SK-N-SH (cell line): Measurements from ENCODE around the gene ONECUT1.

Source experiments
- CTCF ChIP-seq: fragments of 200-600 bp; sonication (generic); IDR thresholded peaks from 2 replicates; pipeline ENCODE4 v1.6.1; 2017; ENCODE audit warnings: antibody characterized with exemption, mild to moderate bottlenecking, moderate library complexity
- NRF1 ChIP-seq: IDR thresholded peaks from 2 replicates; pipeline ENCODE4 v1.6.1; 2012; ENCODE audit warnings: low read depth, mild to moderate bottlenecking, low read length
- POLR2AphosphoS5 ChIP-seq: IDR thresholded peaks from 2 replicates; pipeline ENCODE4 v1.6.1; 2012; ENCODE audit warnings: low read depth, low read length
- SIN3A ChIP-seq: IDR thresholded peaks from 2 replicates; pipeline ENCODE4 v1.6.1; 2012; ENCODE audit warnings: low read depth, mild to moderate bottlenecking, low read length, moderate library complexity, borderline replicate concordance
- SMC3 ChIP-seq: IDR thresholded peaks from 2 replicates; pipeline ENCODE4 v1.6.1; 2012; ENCODE audit warnings: low read depth, low read length, improper control_type of control experiment
- TAF1 ChIP-seq: IDR thresholded peaks from 2 replicates; pipeline ENCODE4 v1.6.1; 2012; ENCODE audit warnings: low read depth, mild to moderate bottlenecking, low read length, moderate library complexity, borderline replicate concordance
- YY1 ChIP-seq: IDR thresholded peaks from 2 replicates; pipeline ENCODE4 v1.4.0; 2012; ENCODE audit warnings: low read depth, mild to moderate bottlenecking

DNA sequence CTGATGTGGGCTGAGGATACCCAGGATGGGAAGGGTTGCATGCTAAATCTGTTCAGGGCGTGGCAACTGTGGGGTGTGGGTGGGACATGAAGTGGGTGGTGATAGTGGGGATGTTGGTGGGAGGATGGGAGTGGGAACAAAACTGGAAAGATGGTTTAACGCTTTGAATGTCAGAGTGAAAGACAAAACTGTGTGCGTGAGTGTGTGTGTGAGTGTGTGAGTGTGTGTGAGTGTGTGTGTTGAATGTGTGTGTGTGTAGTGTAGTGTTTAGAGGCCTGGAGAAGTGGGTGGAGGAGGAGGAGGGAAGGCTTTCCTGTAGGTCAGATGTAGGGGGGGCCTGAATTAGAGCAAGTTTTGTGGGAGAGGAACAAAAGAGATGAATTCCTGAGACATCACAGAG, 44.2 kb upstream of the ONECUT1 start:
- no peak for TF ChIP-seq SMC3
- no peak for TF ChIP-seq YY1
- no peak for TF ChIP-seq CTCF
- TF ChIP-seq POLR2AphosphoS5: no peak
- TF ChIP-seq TAF1: no peak
- TF ChIP-seq NRF1: no peak
- no peak for TF ChIP-seq SIN3A
